Measurements from ENCODE around the gene NRP1. TPM values are rescaled to one million over a fixed set of nuclear protein-coding genes. Genes with fewer than 3 reads are reported as not detected.
"Not testable (repeated sequence)": the region's sequence is repeated elsewhere in the genome, so short reads cannot be mapped to it uniquely, and the experiment has no call there.

The NRP1 gene
- polyA plus RNA-seq, 4 donors, result 145 to 220 (median 173) TPM

DNA sequence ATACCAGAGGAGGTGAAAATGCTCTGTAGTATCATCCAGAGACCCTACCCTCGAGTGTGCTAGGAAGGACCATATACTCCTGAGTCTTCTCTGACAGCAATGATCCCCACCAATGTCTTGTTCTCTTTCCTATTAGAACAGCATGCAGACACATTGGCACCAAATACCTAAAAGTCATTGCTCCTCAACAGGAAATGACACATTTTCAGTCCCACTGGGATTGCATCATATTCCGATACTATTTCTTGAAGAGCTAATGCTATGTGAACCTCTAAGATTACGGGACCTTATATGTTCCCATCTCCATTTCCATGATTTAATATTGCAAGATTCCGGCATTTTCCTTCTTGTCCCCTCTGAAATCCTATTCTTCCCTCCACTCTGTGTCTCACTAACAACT is 177.4 kb downstream of the NRP1 start:
- DNase-seq (ENCODE audit: low read depth in 4 of 4, low spot score in 3 of 4), result no peak

DNA sequence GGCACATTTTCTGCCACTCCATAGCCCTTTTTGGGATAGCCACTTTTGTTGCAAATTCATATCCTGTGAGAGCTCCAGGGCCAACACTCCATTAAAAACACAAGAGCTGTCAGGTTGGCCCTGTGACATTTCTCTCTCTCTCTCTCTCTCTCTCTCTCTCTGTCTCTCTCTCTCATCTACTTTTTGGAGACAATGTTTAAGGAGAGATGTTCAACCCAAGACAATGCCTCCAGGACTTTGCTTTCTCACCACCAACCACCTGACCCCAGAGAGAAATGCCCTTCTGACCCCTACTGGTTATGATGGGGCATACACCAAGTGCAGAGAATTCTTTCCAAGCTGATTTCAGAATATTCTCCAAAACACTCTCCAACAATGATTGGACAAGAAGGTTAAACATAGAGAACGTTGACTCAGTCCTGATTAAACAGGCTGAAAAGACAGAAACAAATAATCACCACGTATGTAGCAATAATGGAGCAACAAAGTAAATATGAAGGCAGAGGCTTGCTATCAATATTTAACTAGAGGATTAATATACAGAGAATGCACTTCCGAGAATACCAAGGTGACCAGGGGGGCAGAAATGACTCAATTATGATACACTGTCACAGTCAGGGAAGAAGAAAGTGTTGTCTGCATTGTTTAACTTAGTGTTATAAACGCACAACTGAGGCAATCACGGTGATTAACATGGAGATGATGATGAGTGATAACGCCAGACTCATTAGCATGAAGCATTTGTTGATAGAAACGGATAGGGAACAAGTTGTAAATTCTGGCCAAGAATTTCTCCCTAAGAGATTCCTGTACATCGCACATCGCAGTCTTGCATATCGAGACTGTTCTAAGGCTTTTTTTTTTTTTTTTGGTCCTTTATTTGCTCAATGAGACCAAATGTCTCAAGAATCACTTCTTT is 178.5 kb downstream of the NRP1 start:
- no peak for DNase-seq (ENCODE audit: low read depth in 4 of 4, low spot score in 3 of 4)

DNA sequence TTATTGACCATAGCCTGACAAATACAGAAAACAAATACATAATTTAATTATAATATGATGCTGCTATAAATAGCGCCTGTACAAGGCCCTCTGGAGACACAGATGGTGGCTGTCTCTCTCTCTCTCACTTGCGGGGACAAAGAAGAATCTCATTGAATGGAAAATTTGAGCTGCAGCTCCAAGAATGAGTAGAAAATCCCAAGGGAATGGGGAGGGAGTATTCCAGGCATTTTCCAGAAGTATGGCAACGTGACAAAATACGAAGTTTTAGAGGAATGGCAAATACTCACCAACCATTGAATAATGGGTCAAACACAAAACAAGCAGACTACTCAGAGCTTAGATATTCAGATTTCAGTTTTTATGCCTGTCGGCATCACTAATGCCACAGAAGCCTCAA is 179.9 kb downstream of the NRP1 start:
- DNase-seq (ENCODE audit: low read depth in 4 of 4, low spot score in 3 of 4), result no peak

DNA sequence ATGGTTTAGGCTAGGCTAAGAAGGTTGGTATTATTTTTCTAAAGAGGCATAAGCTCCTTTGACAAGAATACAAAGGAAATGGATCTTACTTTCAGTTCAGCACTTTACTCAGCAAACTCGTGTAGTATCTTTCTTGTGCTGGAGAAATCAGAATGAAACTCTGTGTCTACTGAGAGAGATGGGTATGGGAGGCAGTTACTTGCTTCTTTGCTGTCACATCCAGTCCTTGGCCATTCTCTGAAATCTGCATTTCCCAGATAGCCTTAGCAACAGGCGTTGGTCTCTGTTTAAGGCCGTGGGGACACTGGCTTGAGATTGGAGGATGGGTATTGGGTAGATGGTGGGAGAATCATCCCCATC is 180.5 kb downstream of the NRP1 start:
- DNase-seq (ENCODE audit: low read depth in 4 of 4, low spot score in 3 of 4), result no peak

DNA sequence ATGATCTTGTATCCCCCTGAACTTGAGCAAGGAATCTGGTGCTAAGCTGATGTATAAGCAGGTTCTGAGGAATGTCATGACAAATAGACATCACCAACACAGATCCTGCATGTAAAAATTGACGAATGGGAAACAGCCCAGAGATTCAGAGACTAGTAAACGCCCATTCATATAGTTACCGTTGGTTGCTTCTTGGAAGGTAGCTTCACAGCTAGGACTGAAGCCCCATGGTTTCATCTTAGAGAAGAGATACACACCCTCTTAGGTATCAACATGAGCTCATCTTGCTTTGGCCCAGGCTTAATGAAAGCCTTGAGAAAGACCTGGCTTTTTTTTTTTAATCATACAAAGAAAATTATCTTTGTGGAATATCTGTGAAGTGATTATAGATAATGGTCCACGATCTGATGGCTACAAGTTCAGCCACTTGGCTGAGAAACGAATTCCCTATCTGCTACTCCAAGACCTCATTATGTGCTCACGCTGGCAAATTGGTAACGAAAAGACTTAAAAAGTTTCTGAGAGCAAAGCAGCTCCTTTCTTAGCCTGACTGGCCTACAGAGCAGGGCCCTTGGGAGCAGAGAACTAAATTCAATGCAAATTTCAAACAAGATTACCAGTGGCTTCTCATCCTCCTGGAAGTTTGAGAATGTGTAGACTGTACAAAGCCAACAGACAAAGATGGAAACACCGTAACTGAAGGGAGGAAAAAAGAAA is 181.1 kb downstream of the NRP1 start:
- DNase-seq (ENCODE audit: low read depth in 4 of 4, low spot score in 3 of 4), result no peak

DNA sequence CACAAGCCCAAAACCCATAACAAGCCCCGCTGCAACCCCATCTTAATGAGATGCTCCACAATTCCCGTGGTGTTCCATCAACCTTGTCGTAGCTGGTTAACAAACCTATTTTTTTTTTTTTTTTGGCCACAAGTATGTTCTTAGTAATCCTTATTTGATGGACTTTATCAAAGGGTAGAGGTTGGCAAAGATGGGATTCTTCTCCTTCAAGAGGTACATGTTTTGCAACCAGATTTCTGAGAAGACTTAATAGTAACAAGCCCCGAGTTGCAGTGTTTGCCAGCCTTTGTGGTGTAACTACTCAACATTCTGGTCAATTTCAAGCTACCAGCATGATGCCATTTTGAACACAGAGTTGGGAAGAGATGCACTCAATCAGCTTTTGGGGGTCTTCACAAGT is 181.7 kb downstream of the NRP1 start:
- no peak for DNase-seq (ENCODE audit: low read depth in 4 of 4, low spot score in 3 of 4)

DNA sequence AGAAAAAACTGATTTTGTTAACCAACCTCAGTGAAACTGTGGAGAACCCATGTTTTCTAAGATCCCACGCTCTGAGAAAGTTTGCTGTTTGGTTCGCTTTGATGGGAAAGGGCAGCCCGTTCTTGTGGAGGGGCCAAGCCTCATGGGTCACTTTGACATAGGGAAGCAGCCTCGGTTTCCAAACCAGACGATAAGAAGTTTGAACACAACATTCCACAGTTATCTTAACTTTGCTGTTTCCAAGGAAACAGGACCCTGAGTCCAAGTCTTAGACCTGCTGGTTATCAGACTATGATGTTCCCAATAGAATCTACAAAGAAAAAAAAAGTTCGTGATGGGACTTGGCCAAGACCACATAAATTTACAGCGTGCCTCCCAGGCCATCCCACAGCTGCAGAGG is 182.3 kb downstream of the NRP1 start:
- no peak for DNase-seq (ENCODE audit: low read depth in 4 of 4, low spot score in 3 of 4)

DNA sequence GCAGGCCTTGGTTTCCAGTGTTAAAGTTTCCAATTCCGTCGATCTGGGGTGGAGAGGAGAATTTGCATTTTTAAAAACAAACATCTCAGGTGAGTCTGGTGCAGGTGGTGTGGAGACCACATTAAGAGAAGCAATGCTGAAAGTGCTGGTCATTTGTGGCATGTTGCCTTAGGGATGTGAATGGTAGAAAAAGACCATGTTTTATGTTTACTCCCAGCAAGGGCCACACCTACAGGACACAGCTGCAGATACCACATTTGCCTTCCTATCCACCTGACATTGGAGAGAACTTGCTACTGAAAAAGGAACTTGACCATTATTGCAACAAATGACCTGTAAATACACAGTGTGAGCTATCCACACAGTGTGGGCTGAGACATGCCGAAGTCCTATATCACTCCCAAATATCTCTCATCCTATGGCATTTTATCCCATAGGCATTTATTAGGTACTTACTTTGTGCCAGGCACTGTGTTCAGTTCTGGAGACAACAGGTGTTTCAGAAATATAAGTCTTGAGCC is 183.1 kb downstream of the NRP1 start:
- DNase-seq (ENCODE audit: low read depth in 4 of 4, low spot score in 3 of 4), result no peak

DNA sequence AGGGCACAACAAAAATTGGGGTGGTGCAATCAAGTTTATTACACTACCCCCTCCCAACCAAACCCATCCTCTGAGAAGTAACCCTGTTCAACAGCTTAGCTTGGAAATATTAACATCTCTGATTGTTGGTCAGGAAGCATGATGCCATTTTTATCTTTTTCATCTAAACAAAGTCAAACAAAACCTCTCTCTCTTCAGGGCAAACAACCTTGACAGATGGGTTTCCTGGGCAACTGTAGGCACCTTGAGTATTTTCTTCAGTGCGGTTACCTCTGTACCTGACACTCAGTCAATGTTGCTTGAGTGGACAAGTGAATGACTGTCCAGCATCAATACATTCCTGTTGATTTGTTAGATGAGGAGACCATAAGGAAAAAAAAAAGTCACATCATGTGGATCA is 183.6 kb downstream of the NRP1 start:
- DNase-seq (ENCODE audit: low read depth in 4 of 4, low spot score in 3 of 4), result no peak

DNA sequence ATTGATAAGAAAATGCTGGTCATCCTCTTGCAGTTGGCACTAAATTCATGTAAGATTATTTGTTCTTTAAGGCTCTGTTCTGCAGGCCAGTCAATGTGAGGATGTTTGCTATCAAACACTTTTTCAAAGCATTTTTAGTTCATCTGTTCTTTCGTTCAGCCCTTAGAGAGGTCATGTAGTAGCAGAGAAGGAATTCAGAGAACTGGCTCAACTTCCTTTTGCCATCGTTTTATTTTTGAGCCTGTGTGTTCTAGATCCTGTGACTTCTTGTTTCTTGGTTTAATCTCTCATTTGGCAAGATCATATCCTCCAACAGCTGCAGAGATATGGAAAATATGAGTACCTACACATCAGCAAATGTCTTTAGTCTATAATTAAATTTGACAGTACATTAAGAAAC is 184.3 kb downstream of the NRP1 start:
- DNase-seq (ENCODE audit: low read depth in 4 of 4, low spot score in 3 of 4), result no peak

DNA sequence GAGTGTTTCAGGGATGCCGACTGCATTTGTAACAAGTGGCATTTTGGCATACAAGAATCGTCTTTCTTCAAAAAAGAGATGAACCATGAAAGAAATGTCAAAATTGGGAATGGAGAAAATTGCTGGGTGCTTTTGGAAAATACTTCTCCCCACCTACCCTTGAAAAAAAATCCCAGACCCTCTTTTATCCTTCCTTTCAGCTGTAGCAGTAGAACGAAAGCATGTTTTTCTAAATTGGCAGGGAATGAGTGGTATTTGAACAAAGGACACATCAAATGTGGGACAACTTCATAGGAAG is 187.5 kb downstream of the NRP1 start:
- DNase-seq (ENCODE audit: low read depth in 4 of 4, low spot score in 3 of 4), result no peak

DNA sequence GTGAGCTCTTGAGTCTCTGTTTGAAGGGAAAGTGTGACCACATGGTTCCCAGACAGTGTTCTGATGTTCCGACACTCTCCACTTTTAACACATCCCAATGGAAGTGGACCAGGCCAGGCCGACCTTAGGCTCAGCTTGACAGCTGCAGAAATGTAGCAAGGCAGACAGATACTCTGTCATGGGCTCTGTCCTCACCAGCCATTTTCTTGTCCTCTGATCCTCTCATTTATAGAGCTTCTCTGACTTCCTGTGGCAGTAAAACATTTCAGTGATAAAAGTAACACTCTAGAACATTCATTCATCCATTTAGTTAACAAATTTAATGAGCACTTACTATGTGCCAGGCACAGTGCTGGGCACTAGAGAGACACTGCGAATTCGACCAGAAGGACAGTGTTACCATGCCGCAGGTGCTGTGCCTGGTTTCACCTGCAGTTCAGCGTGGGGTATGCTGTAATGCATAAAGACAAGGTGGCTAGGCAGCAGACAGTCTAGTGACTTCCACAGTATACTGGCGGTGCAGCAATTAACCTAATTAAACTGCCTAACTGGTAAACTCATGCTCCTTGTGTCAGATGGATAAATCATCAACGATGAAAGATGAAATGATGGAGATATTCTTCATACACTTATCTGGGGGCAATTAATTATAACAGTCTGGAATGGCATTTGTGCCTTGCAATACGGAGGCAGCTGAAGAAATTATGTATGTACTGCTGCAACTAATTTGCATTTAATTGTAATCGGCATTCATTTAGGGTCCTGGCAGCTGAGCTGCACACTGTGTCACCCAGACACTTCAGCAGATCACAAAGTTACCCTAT is 188.1 kb downstream of the NRP1 start:
- no peak for DNase-seq (ENCODE audit: low read depth in 4 of 4, low spot score in 3 of 4)

DNA sequence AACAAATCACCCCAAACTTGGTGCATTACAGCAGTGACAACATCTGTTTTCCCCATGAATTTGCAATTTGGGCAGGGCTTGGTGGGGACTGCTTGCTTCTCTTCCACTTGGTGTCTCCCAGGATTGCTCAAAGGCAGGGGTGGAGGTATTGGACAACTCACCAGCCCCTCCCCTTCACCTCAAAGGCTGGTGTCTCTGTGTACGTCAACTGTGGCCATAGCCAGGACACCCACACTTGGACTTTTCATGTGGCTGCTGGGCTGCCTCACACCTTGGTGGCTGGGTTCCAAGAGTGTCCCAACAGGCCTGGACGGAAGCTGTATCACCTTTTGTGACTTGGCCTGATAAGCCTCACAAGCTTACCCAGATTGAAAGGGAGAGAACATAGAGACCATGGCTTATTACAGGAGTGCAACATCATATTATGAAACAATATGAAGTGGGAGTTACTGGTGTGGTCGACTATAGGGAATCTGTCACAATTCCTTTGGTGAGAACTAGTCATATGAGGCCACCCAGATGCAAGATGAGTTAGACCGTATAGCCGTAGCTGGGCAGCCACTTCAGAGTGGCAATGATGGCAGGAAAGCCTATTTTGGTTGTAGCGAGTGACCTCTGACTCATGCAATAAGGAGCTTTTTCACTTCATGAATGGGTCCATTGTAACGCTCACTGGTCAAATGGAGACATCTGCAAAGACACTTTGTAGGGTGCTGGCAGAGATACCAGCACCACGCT is 188.8 kb downstream of the NRP1 start:
- no peak for DNase-seq (ENCODE audit: low read depth in 4 of 4, low spot score in 3 of 4)

DNA sequence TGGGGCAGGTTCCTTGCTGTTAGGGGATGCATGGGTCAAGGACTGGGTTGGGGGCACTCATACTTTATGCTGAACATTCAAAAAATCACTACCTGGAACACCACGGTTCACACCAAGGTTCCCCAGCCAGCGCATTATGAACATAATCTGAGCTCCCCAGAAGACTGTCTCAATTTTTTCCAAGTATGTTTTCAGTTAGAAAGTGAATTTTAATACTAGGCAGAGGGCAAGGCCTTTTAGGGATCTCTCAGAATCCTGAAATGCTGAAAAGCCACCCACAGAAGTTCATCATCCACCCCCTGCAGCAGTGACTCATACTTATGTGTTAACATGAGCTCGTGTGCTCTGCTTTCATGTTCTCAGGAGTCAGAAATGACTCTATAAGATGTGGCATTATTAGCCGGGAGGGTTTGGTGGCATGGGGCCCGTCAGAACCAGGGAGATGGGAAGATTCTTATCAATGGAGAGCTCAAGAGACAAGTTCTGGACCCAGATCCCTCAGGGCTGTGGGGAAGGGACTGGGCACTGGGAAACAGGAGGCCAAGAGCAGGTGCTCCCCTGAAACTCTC is 191.2 kb downstream of the NRP1 start:
- no peak for DNase-seq (ENCODE audit: low read depth in 4 of 4, low spot score in 3 of 4)

DNA sequence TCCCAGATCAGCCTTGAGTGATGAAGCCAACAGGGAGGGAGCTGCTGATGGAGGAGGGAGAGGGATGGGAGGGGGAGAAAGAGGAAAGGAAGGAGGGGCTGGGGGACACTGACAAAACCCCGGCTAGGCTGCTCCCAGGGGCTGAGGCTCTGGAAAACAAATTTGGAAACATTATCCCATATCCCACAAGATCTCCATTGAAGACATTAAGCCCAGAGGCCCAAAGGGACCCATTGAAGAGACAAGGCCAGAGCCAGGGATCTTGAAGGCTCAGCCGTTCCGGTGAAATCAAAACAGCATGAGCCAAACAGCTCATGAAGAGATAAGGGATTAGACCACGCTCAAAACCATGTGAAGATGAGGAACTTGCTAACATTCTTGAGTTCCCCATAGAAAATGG is 192.2 kb downstream of the NRP1 start:
- no peak for DNase-seq (ENCODE audit: low read depth in 4 of 4, low spot score in 3 of 4)

DNA sequence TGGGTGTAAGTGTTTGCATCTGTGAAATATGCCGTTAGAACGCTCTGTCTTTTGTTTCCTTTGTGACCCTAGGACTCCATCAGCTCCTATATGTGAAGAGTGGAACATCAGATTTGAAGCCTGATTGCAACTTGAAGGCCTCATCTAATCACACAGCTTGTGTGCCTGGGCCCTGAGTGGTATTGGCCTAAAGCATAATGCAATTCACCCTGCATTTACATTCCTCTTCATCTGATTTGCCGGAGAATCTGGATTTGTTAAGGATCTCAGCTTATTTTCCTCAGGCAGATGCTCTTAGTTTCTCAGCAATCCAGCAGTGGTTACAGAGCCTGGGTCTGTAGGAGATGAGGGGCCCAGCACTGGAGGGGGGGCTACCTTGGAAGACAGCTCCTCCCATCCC is 193.2 kb downstream of the NRP1 start:
- no peak for DNase-seq (ENCODE audit: low read depth in 4 of 4, low spot score in 3 of 4)

DNA sequence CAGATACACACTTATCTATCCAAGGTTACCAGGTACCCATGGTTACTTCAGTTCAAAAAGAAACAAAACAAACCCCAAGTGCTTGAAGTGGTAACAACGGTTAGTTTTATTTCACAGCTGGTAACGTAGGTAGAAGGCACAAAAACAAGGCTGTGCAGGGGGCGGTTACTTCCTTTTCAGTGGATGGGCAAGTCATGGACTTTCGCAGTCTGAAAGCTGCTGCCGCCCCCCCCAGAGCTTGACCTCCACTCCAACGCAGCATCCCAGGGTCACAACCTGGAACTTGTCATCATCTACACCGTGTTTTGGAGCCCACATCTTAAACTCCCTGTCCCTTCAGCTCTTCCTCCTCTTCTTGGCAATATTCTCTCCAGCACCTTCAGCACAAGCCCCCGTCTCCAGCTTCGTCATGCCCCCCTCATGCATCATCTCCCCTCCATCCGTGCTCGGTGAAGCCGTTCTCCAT is 195.3 kb downstream of the NRP1 start:
- no peak for DNase-seq (ENCODE audit: low read depth in 4 of 4, low spot score in 3 of 4)

DNA sequence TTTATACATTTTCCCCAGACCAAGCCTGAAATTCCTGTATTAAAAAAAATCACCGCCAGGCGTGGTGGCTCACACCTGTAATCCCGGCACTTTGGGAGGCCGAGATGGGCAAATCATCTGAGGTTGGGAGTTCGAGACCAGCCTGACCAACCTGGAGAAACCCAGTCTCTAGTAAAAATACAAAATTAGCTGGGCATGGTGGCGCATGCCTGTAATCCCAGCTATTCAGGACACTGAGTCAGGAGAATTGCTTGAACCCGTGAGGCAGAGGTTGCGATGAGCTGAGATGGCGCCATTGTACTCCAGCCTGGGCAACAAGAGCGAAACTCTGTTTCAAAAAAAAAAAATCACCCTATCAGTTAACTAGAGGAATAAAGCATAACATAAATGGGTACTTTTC is 195.8 kb downstream of the NRP1 start:
- not testable (repeated sequence) for DNase-seq (ENCODE audit: low read depth in 4 of 4, low spot score in 3 of 4)

DNA sequence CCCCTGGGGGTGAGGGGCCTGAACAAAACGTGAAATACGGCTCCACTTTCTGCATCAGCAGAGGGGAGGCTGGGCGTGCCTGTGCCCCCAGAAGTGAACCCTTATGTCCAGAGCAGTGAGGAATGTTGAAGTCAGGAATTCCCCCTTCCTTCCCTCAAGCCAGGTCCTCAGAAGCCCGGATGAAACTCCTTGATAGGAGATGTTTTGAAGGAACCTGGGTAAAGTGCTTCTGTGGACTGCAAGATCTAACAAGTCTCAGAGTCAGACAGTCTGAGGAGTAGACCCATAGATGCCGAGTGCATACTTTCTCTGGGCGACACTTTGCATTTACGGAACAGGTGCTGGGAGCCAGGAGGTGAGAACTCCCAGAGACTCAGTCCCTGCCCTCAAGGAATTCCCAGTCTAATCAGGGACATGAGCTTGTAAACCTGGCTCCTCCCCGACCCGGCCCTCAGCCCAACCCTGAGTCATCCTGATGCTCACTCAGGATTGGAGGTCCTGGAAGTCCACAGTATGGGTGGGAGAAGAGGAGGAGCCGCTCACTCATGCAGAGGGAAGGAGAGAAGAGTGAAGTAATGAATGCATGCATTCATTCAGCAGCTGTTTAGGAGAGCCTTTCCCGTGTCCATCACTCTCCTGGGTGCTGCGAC is 197.0 kb downstream of the NRP1 start:
- no peak for DNase-seq (ENCODE audit: low read depth in 4 of 4, low spot score in 3 of 4)

DNA sequence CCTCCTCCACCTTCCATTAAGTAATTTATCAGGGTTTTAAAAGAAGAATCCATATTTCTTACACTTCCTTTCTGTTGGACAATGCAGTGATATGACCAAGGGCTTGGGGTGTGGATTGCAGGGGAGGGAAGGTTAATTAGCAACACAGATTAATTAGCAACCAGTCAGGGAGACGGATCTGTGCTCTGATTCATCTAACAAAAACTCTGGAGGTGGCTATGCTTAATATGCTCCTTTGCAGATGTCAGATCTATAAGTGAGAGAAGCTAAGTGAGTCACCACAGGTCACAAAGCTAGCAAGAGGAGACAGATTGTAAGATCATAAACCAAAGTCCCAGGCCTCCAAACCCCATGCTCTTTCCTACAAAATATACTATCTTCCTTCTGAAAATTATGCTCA is 197.7 kb downstream of the NRP1 start:
- DNase-seq (ENCODE audit: low read depth in 4 of 4, low spot score in 3 of 4), result no peak
